ENCODE results near the gene ABI3.

ABI3 gene

GRCh38 chr17:49226771-49227435 lies 16.4 kb downstream of the ABI3 start:
- no peak for DNase-seq

- DNase-seq, result peak; percentile 62
These were observed 17.1 kb downstream of the ABI3 start for GRCh38 chr17:49227436-49228261.

- no peak for DNase-seq
These were observed 18.7 kb downstream of the ABI3 start for GRCh38 chr17:49229076-49229804.

- DNase-seq, result no peak
These were observed 19.5 kb downstream of the ABI3 start for GRCh38 chr17:49229805-49230600.

GRCh38 chr17:49230636-49231562 lies 20.4 kb downstream of the ABI3 start, which contains the start of gene PHOSPHO1:
PHOSPHO1 (minus strand) TSS chr17:49230787; CDS start chr17:49226691, 4,096 bp downstream.
- DNase-seq, result peak; percentile 78

GRCh38 chr17:49231563-49231894 lies 21.0 kb downstream of the ABI3 start:
- no peak for DNase-seq

GRCh38 chr17:49234509-49235080 lies 24.1 kb downstream of the ABI3 start:
- DNase-seq, result no peak

- no peak for DNase-seq
These were observed 25.4 kb downstream of the ABI3 start for GRCh38 chr17:49235896-49236295.

GRCh38 chr17:49239963-49240362 lies 29.5 kb downstream of the ABI3 start:
- DNase-seq, result no peak

- no peak for DNase-seq
These were observed 30.1 kb downstream of the ABI3 start for GRCh38 chr17:49240619-49241018.

GRCh38 chr17:49241040-49241439 lies 30.5 kb downstream of the ABI3 start:
- no peak for DNase-seq

GRCh38 chr17:49241692-49242397 lies 31.3 kb downstream of the ABI3 start:
- no peak for DNase-seq

GRCh38 chr17:49242813-49243212 lies 32.3 kb downstream of the ABI3 start:
- DNase-seq, result no peak

- DNase-seq, result no peak
These were observed 34.3 kb downstream of the ABI3 start for GRCh38 chr17:49244839-49245238.

GRCh38 chr17:49247944-49248343 lies 37.4 kb downstream of the ABI3 start:
- DNase-seq, result no peak

GRCh38 chr17:49249292-49249794 lies 38.8 kb downstream of the ABI3 start:
- DNase-seq, result no peak

GRCh38 chr17:49249890-49250522 lies 39.5 kb downstream of the ABI3 start:
- DNase-seq, result no peak

GRCh38 chr17:49252148-49252695 lies 41.7 kb downstream of the ABI3 start:
- DNase-seq, result no peak

GRCh38 chr17:49254066-49254465 lies 43.6 kb downstream of the ABI3 start:
- no peak for DNase-seq

- no peak for DNase-seq
These were observed 44.6 kb downstream of the ABI3 start for GRCh38 chr17:49255125-49255524.

Measured in midbrain (tissue), 1 donor.